Measurements from ENCODE around the gene MARK2. TPM values are rescaled to one million over a fixed set of nuclear protein-coding genes. Genes with fewer than 3 reads are reported as not detected.

The MARK2 gene
- total and polyA plus RNA-seq, 10 of the 15 experiments (the other 5 are each of a cell fraction or from before 2014, with no cell fraction given), result 0.19 to 29.5 (median 13.2) TPM

DNA sequence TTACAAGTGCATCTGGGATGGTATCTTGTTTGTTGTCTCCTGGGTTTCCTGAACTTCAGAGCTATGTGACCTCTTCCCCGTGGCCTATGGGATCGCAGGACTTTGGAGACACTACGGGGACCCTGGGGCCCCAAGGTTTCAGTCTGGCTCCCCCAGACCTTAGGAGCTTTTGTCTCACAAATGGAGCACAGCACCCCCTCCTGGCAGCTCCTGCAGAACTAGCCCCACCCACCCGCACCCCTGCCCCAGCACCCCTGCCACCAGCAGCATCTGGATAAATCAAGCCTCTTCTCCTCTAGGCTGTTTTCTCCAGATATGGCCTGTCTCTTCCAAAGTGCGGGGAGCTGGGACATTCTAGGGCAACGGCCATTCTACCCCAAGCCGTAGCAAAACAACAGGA lies 67.7 kb downstream of the MARK2 start (continued):
- TF ChIP-seq, protein P1, sequence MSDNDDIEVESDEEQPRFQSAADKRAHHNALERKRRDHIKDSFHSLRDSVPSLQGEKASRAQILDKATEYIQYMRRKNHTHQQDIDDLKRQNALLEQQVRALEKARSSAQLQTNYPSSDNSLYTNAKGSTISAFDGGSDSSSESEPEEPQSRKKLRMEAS (IDR thresholded peaks at IDR 0.05; ENCODE audit: low read depth, low read length), result no peak
- TF ChIP-seq, protein P2, sequence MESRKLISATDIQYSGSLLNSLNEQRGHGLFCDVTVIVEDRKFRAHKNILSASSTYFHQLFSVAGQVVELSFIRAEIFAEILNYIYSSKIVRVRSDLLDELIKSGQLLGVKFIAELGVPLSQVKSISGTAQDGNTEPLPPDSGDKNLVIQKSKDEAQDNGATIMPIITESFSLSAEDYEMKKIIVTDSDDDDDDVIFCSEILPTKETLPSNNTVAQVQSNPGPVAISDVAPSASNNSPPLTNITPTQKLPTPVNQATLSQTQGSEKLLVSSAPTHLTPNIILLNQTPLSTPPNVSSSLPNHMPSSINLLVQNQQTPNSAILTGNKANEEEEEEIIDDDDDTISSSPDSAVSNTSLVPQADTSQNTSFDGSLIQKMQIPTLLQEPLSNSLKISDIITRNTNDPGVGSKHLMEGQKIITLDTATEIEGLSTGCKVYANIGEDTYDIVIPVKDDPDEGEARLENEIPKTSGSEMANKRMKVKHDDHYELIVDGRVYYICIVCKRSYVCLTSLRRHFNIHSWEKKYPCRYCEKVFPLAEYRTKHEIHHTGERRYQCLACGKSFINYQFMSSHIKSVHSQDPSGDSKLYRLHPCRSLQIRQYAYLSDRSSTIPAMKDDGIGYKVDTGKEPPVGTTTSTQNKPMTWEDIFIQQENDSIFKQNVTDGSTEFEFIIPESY (IDR thresholded peaks at IDR 0.05), result no peak

DNA sequence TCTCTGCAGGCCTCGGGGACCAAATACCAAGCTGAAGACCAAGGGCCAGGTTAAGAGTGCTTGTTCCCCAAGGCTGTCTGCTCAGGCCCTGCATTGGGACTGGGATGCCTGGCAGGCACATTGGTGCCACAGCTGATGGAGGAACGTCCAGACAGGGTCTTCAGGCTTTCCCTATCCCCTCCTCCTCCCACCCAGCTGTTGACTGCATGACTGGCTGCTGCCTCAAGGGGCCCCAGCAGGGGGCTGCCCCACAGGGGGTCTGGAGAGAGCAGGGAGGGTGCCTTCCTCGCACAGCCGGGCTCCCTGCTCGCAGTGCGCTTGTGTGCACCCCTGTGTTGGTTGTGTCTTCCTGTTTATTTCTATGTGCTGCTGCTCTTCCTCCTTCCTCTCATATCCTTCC lies 68.2 kb downstream of the MARK2 start:
- RAD21 ChIA-PET (ENCODE audit: unreplicated experiment), result interaction anchor here (1.0 to 1.2 kb wide), 2 partner anchors 34 to 39 kb away, joined by 4 read pairs; no protein-coding TSS in a partner anchor
- H3K9ac ChIP-seq (ENCODE audit: control insufficient read depth, insufficient read depth, low read length), result no peak overlapping the region
- TF ChIP-seq, protein P3, sequence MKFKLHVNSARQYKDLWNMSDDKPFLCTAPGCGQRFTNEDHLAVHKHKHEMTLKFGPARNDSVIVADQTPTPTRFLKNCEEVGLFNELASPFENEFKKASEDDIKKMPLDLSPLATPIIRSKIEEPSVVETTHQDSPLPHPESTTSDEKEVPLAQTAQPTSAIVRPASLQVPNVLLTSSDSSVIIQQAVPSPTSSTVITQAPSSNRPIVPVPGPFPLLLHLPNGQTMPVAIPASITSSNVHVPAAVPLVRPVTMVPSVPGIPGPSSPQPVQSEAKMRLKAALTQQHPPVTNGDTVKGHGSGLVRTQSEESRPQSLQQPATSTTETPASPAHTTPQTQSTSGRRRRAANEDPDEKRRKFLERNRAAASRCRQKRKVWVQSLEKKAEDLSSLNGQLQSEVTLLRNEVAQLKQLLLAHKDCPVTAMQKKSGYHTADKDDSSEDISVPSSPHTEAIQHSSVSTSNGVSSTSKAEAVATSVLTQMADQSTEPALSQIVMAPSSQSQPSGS (IDR thresholded peaks at IDR 0.05; ENCODE audit: low read length), result no peak
- TF ChIP-seq EED (IDR thresholded peaks at IDR 0.05; ENCODE audit: low read depth) (no peak), MYC (IDR thresholded peaks at IDR 0.05; ENCODE audit: insufficient read depth, insufficient read length, insufficient replicate concordance, low read length, severe bottlenecking) (no peak), SMC3 (IDR thresholded peaks at IDR 0.05; ENCODE audit: borderline replicate concordance, low read length) (no peak)
- TF ChIP-seq, protein P4, sequence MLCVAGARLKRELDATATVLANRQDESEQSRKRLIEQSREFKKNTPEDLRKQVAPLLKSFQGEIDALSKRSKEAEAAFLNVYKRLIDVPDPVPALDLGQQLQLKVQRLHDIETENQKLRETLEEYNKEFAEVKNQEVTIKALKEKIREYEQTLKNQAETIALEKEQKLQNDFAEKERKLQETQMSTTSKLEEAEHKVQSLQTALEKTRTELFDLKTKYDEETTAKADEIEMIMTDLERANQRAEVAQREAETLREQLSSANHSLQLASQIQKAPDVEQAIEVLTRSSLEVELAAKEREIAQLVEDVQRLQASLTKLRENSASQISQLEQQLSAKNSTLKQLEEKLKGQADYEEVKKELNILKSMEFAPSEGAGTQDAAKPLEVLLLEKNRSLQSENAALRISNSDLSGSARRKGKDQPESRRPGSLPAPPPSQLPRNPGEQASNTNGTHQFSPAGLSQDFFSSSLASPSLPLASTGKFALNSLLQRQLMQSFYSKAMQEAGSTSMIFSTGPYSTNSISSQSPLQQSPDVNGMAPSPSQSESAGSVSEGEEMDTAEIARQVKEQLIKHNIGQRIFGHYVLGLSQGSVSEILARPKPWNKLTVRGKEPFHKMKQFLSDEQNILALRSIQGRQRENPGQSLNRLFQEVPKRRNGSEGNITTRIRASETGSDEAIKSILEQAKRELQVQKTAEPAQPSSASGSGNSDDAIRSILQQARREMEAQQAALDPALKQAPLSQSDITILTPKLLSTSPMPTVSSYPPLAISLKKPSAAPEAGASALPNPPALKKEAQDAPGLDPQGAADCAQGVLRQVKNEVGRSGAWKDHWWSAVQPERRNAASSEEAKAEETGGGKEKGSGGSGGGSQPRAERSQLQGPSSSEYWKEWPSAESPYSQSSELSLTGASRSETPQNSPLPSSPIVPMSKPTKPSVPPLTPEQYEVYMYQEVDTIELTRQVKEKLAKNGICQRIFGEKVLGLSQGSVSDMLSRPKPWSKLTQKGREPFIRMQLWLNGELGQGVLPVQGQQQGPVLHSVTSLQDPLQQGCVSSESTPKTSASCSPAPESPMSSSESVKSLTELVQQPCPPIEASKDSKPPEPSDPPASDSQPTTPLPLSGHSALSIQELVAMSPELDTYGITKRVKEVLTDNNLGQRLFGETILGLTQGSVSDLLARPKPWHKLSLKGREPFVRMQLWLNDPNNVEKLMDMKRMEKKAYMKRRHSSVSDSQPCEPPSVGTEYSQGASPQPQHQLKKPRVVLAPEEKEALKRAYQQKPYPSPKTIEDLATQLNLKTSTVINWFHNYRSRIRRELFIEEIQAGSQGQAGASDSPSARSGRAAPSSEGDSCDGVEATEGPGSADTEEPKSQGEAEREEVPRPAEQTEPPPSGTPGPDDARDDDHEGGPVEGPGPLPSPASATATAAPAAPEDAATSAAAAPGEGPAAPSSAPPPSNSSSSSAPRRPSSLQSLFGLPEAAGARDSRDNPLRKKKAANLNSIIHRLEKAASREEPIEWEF (IDR thresholded peaks at IDR 0.05; ENCODE audit: insufficient replicate concordance, low read depth, low read length), result no peak
- TF ChIP-seq, protein P5, sequence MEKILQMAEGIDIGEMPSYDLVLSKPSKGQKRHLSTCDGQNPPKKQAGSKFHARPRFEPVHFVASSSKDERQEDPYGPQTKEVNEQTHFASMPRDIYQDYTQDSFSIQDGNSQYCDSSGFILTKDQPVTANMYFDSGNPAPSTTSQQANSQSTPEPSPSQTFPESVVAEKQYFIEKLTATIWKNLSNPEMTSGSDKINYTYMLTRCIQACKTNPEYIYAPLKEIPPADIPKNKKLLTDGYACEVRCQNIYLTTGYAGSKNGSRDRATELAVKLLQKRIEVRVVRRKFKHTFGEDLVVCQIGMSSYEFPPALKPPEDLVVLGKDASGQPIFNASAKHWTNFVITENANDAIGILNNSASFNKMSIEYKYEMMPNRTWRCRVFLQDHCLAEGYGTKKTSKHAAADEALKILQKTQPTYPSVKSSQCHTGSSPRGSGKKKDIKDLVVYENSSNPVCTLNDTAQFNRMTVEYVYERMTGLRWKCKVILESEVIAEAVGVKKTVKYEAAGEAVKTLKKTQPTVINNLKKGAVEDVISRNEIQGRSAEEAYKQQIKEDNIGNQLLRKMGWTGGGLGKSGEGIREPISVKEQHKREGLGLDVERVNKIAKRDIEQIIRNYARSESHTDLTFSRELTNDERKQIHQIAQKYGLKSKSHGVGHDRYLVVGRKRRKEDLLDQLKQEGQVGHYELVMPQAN (conservative IDR thresholded peaks at IDR 0.05), result no peak

More for the DNA sequence above, 68.2 kb downstream of the MARK2 start:
- intact Hi-C loops (cut with micrococcal nuclease; ENCODE audit: unreplicated experiment) (no loop called here), in situ Hi-C loops (cut with MboI) (no loop called here)
- no peak for ATAC-seq
- Histone ChIP-seq H3K27ac (ENCODE audit: control insufficient read depth, insufficient read depth) (no peak overlapping the region), H2AFZ (ENCODE audit: control insufficient read depth, low read depth, low read length) (no peak overlapping the region), H4K20me1 (ENCODE audit: control insufficient read depth, insufficient read depth) (no peaks in the 10 kb centered on the region), H3K9me3 (replicated peaks; ENCODE audit: control insufficient read depth, insufficient read depth, low read length) (no peaks in the 10 kb centered on the region), H3K4me2 (ENCODE audit: control insufficient read depth, insufficient read depth) (no peak overlapping the region), H3K79me2 (ENCODE audit: control insufficient read depth, insufficient read depth, low read length) (no peaks in the 10 kb centered on the region), H3K4me3 (no peak overlapping the region), H3K27me3 (replicated peaks in 1 of 2; ENCODE audit: control insufficient read depth in 2 of 2, insufficient read depth in 2 of 2, low read length in 1 of 2) (no peaks in the 10 kb centered on the region), H3K4me1 (ENCODE audit: control insufficient read depth, insufficient read depth, low read length) (no peaks in the 10 kb centered on the region), H3K36me3 (ENCODE audit: control insufficient read depth in 2 of 2, insufficient read depth in 2 of 2, low read length in 1 of 2) (peaks cover 15 to 39% of the 10 kb centered on the region in 2 experiments)
- WGBS (ENCODE audit: insufficient coverage, insufficient replicate concordance, low lambda C conversion rate, missing lambda C conversion rate), result 73% methylated on average over 6 of the region's 6 CpGs
- SMC1A ChIA-PET (ENCODE audit: uncharacterized antibody, unreplicated experiment), result interaction anchor here (1.4 to 1.9 kb wide), 2 partner anchors 40 to 70 kb away, joined by 3 to 17 read pairs; no protein-coding TSS in a partner anchor
- POLR2A ChIA-PET, result no interaction called here
- BruUV-seq (replicated peaks), result no TSS peak
- no peak for FAIRE-seq
- CTCF ChIA-PET, result interaction anchor here (0.9 to 1.9 kb wide), 6 partner anchors 12 to 139 kb away, joined by 3 to 25 read pairs (median 6); partner anchors contain the start of gene ZFTA
- no peak for DNase-seq (ENCODE audit: low read depth, low spot score)

Data from GM12878 (cell line).